CD14-positive monocyte (primary cell): ENCODE data around the gene COL27A1. TPM values are rescaled to one million over a fixed set of nuclear protein-coding genes. Genes with fewer than 3 reads are reported as not detected.

ENCODE experiments used
- DNase-seq, 3 donors: peaks; one replicate each; pipeline ENCODE4 v3.0.0-alpha.2; 2011 to 2022
- H2AFZ ChIP-seq: 2 replicates; pipeline ENCODE4 v1.6.0; 2012; ENCODE audit warnings: mild to moderate bottlenecking, low read depth, low read length, inconsistent platforms; ENCODE audit not compliant: insufficient read depth, poor library complexity, severe bottlenecking
- H3K27ac ChIP-seq, 2 donors: 1 replicate in 1 of 2; 2 replicates in 1 of 2; pipeline ENCODE4 v1.5.1; 2012 to 2013; ENCODE audit warnings: low read length in 2 of 2, control low read depth in 1 of 2, inconsistent platforms in 1 of 2, low read depth in 1 of 2, mild to moderate bottlenecking in 1 of 2
- H3K27me3 ChIP-seq, 2 donors: one replicate each; pipeline versions ENCODE4 v1.6.0 to v1.6.1; 2011 to 2013; ENCODE audit warnings: low read length in 2 of 2; ENCODE audit not compliant: control insufficient read depth in 2 of 2, insufficient read depth in 2 of 2
- H3K36me3 ChIP-seq, 2 donors: replicated peaks in 1 of 2; 1 replicate in 1 of 2; 2 replicates in 1 of 2; pipeline versions ENCODE4 v1.5.1 to v1.6.1; 2012 to 2013; ENCODE audit warnings: low read length in 2 of 2, control low read depth in 1 of 2, inconsistent platforms in 1 of 2, mild to moderate bottlenecking in 1 of 2; ENCODE audit not compliant: insufficient read depth in 2 of 2, control insufficient read depth in 1 of 2
- H3K4me1 ChIP-seq, 2 donors: 1 replicate in 1 of 2; 2 replicates in 1 of 2; pipeline versions ENCODE4 v1.5.1 to v1.6.1; 2012 to 2013; ENCODE audit warnings: low read length in 2 of 2, control low read depth in 1 of 2, inconsistent platforms in 1 of 2, mild to moderate bottlenecking in 1 of 2, moderate library complexity in 1 of 2; ENCODE audit not compliant: insufficient read depth in 2 of 2, control insufficient read depth in 1 of 2
- H3K4me2 ChIP-seq: replicated peaks from 2 replicates; pipeline ENCODE3; 2012; ENCODE audit warnings: low read length, moderate library complexity, mild to moderate bottlenecking; ENCODE audit not compliant: poor library complexity, severe bottlenecking; ENCODE audit errors: extremely low read depth
- H3K4me3 ChIP-seq, 3 experiments: fragments of 200-600 bp in 1 of 3; sonication (generic) in 1 of 3; replicated peaks in 1 of 3; 1 replicate in 2 of 3; 2 replicates in 1 of 3; pipeline ENCODE4 v1.5.1; 2011 to 2013; ENCODE audit warnings: low read length in 3 of 3, mild to moderate bottlenecking in 3 of 3, control low read depth in 2 of 3, low read depth in 2 of 3, inconsistent platforms in 1 of 3, moderate library complexity in 1 of 3
- H3K79me2 ChIP-seq: 2 replicates; pipeline ENCODE4 v1.6.0; 2012; ENCODE audit warnings: mild to moderate bottlenecking, control low read depth, inconsistent platforms, low read length, moderate library complexity; ENCODE audit not compliant: insufficient read depth
- H3K9ac ChIP-seq: 2 replicates; pipeline ENCODE4 v1.6.0; 2017; ENCODE audit warnings: low read length, mild to moderate bottlenecking; ENCODE audit not compliant: insufficient read depth, poor library complexity, severe bottlenecking
- H3K9me3 ChIP-seq, 2 donors: replicated peaks in 1 of 2; 1 replicate in 1 of 2; 2 replicates in 1 of 2; pipeline versions ENCODE4 v1.5.1 to v1.6.1; 2012 to 2013; ENCODE audit warnings: low read length in 2 of 2, control low read depth in 1 of 2; ENCODE audit not compliant: control insufficient read depth in 1 of 2, insufficient read depth in 1 of 2
- H4K20me1 ChIP-seq: 2 replicates; pipeline ENCODE4 v1.6.0; 2012; ENCODE audit warnings: mild to moderate bottlenecking, low read length, control low read depth, moderate library complexity; ENCODE audit not compliant: insufficient read depth
- H3K27ac Mint-ChIP-seq, 7 donors: one replicate each; pipeline ENCODE4 v1.8.0; 2020; ENCODE audit warnings: mild to moderate bottlenecking in 7 of 7, mixed read lengths in 7 of 7, moderate library complexity in 6 of 7, inconsistent platforms in 2 of 7
- H3K27me3 Mint-ChIP-seq, 3 donors: one replicate each; pipeline ENCODE4 v1.8.0; 2021 to 2022; ENCODE audit warnings: low read depth in 3 of 3, mild to moderate bottlenecking in 3 of 3, mixed read lengths in 3 of 3, moderate library complexity in 3 of 3, inconsistent platforms in 1 of 3
- H3K36me3 Mint-ChIP-seq, 2 donors: one replicate each; pipeline ENCODE4 v1.8.0; 2020; ENCODE audit warnings: mixed read lengths in 2 of 2, inconsistent platforms in 1 of 2, mild to moderate bottlenecking in 1 of 2
- H3K4me1 Mint-ChIP-seq: one replicate; pipeline ENCODE4 v1.8.0; 2020; ENCODE audit warnings: mild to moderate bottlenecking, mixed read lengths
- H3K4me3 Mint-ChIP-seq, 2 donors: one replicate each; pipeline ENCODE4 v1.8.0; 2020; ENCODE audit warnings: mild to moderate bottlenecking in 2 of 2, mixed read lengths in 2 of 2, moderate library complexity in 1 of 2
- H3K9me3 Mint-ChIP-seq, 7 donors: one replicate each; pipeline ENCODE4 v1.8.0; 2020 to 2022; ENCODE audit warnings: mixed read lengths in 7 of 7, mild to moderate bottlenecking in 6 of 7, moderate library complexity in 6 of 7, inconsistent platforms in 2 of 7
- WGBS: methylation state at CpG from one replicate; pipeline ENCODE4 v1.1.5; 2013; ENCODE audit warnings: missing lambda C conversion rate; ENCODE audit not compliant: insufficient coverage; 5-methylcytosine and 5-hydroxymethylcytosine counted together
- intact Hi-C, 2 donors: fragments of 100-400 bp; cut with micrococcal nuclease; formaldehyde crosslinking; loops; one replicate each; pipeline versions ENCODE4 v1.15.0 to v1.15.1; 2023
- polyA plus RNA-seq, 3 donors: library from polyadenylated mRNA; depleted of rRNA in 1 of 3; unstranded in 2 of 3; stranded (reverse) in 1 of 3; fragments of 300-500 nt in 2 of 3; fragments of >200 nt in 1 of 3; fragmentation: Illumina TruSeq in 2 of 3; gene quantifications; 1 replicate in 2 of 3; 2 replicates in 1 of 3; pipeline ENCODE4 v1.2.3, GENCODE V29; 2012 to 2021
- TF ChIP-seq, protein P1 (sequence below): fragments of 200-600 bp; IDR thresholded peaks from one replicate; pipeline ENCODE4 v1.8.0; 2022; ENCODE audit warnings: antibody characterized with exemption, mild to moderate bottlenecking

Gene COL27A1
- polyA plus RNA-seq, 3 donors, result 0.03 TPM; not detected in 2

- no peak overlapping the region for H3K4me3 ChIP-seq
- no peaks in the 10 kb centered on the region for H4K20me1 ChIP-seq
- H3K9me3 ChIP-seq, result no peaks in the 10 kb centered on the region
- TF ChIP-seq, protein P1, sequence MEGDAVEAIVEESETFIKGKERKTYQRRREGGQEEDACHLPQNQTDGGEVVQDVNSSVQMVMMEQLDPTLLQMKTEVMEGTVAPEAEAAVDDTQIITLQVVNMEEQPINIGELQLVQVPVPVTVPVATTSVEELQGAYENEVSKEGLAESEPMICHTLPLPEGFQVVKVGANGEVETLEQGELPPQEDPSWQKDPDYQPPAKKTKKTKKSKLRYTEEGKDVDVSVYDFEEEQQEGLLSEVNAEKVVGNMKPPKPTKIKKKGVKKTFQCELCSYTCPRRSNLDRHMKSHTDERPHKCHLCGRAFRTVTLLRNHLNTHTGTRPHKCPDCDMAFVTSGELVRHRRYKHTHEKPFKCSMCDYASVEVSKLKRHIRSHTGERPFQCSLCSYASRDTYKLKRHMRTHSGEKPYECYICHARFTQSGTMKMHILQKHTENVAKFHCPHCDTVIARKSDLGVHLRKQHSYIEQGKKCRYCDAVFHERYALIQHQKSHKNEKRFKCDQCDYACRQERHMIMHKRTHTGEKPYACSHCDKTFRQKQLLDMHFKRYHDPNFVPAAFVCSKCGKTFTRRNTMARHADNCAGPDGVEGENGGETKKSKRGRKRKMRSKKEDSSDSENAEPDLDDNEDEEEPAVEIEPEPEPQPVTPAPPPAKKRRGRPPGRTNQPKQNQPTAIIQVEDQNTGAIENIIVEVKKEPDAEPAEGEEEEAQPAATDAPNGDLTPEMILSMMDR, result no peak
- H3K4me3 Mint-ChIP-seq, result no peak overlapping the region
- H3K4me1 Mint-ChIP-seq, result no peaks in the 10 kb centered on the region
- H3K36me3 Mint-ChIP-seq, result no peaks in the 10 kb centered on the region
- H3K9me3 Mint-ChIP-seq, result no peaks in the 10 kb centered on the region
- no peaks in the 10 kb centered on the region for H3K36me3 ChIP-seq
- H3K79me2 ChIP-seq, result no peaks in the 10 kb centered on the region
- no peak overlapping the region for H3K27ac Mint-ChIP-seq
- no peak overlapping the region for H3K27ac ChIP-seq
- no peak overlapping the region for H3K9ac ChIP-seq
- no peak overlapping the region for H3K4me2 ChIP-seq
- H3K27me3 ChIP-seq, result no peaks in the 10 kb centered on the region
- WGBS, result 96% methylated on average over 8 of the region's 8 CpGs
- no peaks in the 10 kb centered on the region for H3K4me1 ChIP-seq
- H2AFZ ChIP-seq, result no peak overlapping the region
- no peak for DNase-seq
- H3K27me3 Mint-ChIP-seq, result peaks cover 10 to 17% (median 13%) of the 10 kb centered on the region in 3 donors
- intact Hi-C loops, result no loop called here
These were observed 16.8 kb upstream of the COL27A1 start for GRCh38 chr9:114138552-114138971.

GRCh38 chr9:114139071-114139470 is 16.3 kb upstream of the COL27A1 start:
- Histone ChIP-seq H3K36me3 (no peaks in the 10 kb centered on the region), H3K79me2 (no peaks in the 10 kb centered on the region), H2AFZ (no peak overlapping the region), H4K20me1 (no peaks in the 10 kb centered on the region), H3K4me3 (no peak overlapping the region), H3K4me1 (no peaks in the 10 kb centered on the region), H3K27me3 (no peaks in the 10 kb centered on the region), H3K9ac (no peak overlapping the region), H3K4me2 (no peak overlapping the region), H3K9me3 (no peaks in the 10 kb centered on the region), H3K27ac (no peak overlapping the region)
- intact Hi-C loops, result no loop called here
- no peaks in the 10 kb centered on the region for H3K4me1 Mint-ChIP-seq
- no peaks in the 10 kb centered on the region for H3K36me3 Mint-ChIP-seq
- WGBS, result 93% methylated on average over 5 of the region's 5 CpGs
- peaks cover 10 to 18% (median 15%) of the 10 kb centered on the region in 3 donors for H3K27me3 Mint-ChIP-seq
- no peak for DNase-seq
- H3K9me3 Mint-ChIP-seq, result no peaks in the 10 kb centered on the region
- H3K27ac Mint-ChIP-seq, result no peak overlapping the region
- TF ChIP-seq, protein P1, result no peak
- no peak overlapping the region for H3K4me3 Mint-ChIP-seq
